GM19324 (cell line): Measurements from ENCODE around the gene DCX.
"Not testable (repeated sequence)": the region's sequence is repeated elsewhere in the genome, so short reads cannot be mapped to it uniquely, and the experiment has no call there.

Source experiments
- ATAC-seq: cut with Tn5 transposase; IDR thresholded peaks from one replicate; pipeline ENCODE4 v1.9.1; 2021; ENCODE audit warnings: mild to moderate bottlenecking, moderate library complexity; ENCODE audit not compliant: unreplicated experiment, low FRiP score

DCX gene

DNA sequence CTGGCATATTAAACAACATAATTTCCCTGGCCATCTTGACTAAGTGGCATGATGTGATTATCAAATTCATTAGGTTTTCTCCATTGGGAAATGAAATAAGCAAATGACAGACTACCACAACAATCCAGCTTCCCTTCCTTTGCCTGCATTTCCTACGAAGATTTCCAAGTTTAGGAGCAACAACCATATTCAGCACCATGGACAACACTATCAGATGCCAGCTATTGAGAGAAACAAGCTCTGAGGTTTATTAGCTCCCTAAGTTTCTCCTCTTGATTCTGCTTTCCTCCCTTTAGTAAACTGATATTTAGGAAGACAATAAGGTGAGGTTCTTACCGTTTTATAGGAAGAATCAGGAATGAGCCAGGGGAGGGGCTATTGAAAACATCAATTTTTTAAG is 36.2 kb downstream of the DCX start:
- no peak for ATAC-seq

DNA sequence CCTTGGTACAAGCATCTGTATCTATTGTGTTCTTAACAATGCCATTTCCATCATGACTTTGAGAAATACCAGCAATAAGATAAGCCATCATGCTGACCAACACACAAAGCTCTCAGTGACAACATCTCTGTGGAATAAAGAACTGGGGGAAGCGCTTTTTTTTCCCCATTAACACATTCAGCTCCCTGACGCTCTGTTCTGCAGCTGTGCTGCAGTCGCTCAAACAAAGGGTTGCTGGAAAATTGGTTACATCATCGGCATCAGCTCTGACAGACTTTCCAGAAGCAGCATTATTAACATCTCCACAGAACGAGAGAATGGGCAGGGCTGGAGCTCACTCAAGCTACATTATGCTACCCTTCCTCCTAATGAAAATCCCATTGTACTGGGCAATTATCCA is 39.9 kb downstream of the DCX start:
- no peak for ATAC-seq

DNA sequence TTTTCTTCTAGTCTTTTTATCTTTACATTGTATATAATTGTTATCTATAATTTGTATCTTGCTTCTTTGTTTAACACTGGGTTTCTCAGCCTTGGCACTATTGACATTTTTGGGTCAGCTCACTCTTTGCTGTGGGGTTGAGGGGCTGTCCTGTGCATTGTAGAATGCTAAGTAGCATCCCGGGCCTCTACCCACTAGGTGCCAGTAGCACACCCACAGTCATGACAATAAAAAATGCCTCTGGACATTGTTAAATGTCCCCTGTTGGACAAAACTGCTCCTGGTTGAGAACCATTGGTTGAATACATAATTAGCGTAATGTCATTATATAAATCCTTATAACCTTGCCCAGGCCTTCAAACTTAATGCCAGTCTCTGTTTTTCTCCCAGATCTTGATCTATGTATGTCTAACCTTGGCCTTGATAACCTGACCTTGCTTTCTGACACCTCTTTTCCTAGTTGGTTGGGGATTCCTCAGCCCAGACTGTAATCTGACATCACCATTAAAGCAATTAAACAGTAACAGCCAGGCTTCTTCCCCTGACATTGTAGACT is 46.1 kb downstream of the DCX start:
- ATAC-seq: no peak

DNA sequence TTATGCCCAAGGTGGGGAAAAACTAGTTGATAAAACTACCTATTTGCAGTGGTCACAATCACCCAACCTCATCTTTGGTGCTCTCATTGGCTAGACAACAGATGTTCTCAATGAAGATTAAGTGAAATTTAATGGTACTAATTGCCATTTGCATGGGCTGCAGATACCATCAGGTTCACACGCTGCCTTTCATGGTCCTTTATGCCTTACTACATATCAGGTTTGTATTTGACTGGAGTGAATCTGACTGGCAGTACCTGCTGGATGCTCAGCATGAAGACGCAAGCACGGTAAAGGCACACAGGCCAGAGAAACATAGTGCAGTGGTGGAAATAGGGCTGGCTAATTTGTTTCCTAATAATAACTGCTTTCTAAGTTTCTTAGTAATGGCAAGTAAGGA is 48.3 kb downstream of the DCX start:
- ATAC-seq: no peak

DNA sequence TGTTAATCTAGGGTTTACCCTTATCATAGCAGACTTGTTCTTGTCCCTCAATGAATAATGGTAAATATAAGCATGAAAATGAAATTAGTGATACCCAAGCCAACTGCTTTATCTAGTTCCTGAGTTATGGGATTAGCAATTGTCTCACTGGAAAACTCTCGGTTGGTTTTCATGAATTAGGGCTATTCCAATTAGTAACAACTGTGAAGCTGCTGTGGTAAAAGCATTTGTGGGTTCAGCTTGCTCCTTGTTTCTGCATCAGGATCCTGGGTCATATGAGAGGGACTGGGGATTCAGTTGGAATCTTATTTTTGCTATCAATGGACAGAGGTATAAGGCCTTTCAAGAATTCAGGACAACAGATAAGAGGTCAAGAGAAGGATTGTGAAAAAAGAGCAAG is 50.2 kb downstream of the DCX start:
- no peak for ATAC-seq

DNA sequence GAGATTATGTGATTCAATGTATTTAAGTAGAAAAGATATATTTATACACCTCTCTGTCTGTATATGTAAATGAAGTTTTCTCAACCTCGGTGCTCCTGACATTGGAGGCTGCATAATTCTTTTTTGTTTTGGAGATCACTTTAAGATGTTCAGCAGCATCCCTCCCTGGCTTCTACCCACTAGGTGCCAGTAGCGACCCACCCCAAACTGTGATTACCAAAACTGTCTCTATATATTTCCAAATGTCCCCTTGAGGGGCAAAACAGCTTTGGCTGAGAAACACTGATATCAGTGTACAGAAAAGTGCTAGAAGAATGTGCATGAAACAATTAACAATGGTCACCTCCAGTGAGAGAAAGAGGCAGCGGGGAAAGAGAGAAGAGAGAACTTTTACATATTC is 51.2 kb downstream of the DCX start:
- ATAC-seq: no peak

DNA sequence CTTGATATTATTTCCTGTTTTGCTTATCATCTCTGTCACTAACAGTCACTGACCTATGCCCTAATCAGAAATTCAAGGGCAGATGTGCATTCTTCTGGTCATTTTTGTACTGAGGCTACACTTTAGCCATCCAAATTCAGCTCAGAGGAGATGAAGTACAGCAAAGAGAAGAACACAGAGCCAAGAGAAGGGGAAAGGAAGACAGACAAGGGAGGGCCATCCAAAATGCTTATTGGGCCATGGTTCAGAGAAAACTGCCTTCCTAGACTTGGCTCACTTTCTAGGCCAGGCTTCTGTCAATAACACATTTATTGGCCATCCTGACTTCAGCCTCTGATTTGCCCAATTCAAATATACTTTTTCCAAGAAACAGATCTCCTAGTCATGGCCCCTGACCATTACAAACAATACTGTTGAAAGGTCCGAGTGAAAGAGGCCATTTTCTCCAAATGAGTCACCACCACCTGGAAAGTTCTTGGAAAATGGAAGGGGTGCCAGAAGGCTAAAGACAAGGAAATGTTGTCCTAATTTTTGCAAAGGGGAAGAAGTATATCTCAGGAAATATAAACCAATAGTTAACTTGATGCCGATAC is 56.4 kb downstream of the DCX start:
- no peak for ATAC-seq

DNA sequence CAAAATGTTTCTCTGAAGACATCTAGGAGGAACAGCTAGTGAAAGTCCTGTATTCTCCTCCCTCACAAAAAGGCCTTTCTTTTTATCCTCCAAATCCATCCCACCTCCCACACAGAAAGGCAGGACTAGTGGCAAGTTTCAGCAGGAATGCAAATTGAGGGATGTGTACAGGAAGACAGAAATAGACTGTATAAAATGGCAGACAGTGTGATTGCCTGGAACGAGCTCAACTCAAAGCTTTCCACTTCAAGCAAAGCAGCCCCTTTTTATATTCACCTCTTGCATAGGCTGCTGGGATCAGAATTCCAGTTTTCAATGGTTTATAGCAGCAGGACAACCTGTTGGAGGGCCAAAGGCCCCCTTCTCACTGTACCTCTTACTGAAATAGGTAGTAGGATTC is 57.5 kb downstream of the DCX start:
- no peak for ATAC-seq

DNA sequence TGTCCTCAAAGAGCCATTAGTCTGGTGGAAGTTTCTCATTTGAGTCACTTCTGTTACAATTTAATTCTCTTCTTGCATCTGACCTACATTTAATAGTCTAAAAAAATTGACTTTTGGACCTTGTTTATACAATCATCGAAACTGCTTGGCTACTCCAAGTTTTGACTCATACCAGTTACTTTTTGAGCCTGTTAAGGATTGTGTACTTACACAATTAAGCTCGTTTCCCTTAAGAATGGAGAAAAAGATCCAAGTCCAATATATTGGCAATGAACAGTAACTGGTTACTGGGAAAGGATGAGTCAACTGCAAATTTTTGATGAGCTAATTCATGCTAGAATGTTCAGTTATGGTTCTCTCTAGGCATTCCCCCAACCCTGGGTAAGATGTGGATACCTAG is 58.2 kb downstream of the DCX start:
- ATAC-seq: no peak

DNA sequence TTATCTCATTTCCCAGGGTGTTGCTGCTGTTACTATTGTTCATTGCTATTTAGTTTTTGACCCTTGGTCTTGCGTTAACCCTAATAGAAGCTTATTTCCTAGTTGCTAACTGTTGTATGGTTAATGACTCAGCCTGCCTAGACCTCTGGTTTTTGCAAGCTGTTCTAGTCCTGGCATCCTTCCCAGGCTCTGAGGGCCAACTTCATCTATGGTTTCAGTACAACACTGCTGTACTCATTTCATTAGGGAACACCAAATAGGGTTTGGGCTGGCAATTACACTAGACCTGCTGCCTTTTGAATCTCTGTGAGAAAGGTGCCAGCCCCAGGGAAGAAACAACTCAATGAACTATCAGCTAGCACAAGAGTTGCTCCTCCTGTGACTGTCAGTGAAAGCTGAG is 59.6 kb downstream of the DCX start:
- ATAC-seq: no peak

DNA sequence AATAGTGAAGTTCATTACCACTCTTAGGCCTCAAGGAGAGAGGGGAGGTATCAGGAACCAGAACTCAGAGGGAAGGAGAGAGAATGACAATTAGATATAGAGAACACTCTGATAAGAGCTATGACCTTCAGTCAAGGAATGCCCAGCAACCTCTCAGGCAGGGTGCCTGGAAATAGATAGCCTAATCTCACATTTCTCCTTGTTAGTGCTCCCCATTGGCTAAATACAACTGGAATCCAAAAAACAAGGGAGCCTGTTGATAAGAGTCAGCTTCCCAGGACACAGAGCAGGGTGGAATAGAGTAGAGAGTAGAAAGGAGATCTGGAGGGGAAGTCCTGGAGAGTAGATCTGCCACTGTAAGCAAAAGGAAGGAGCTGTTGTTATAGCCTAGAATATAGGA is 62.1 kb downstream of the DCX start:
- no peak for ATAC-seq

DNA sequence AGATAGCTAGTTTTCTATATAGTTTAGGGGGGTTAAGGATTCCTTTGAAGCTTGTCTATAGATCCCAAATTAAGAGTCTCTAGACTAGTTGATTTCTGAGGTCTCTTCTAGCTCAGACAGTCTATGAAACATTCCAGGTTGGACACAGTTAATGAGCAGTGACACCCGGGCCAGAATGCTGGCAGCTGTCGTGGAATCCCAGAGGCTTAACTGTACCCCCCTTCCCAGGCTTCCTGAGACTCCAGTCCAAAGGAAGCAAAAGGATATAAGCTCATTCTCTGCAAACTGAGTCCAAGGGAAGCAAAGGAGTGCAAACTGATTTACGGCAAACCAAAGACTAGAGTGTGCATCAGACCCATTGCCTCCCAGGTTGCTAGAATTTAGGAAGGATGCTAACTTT is 62.9 kb downstream of the DCX start:
- no peak for ATAC-seq

DNA sequence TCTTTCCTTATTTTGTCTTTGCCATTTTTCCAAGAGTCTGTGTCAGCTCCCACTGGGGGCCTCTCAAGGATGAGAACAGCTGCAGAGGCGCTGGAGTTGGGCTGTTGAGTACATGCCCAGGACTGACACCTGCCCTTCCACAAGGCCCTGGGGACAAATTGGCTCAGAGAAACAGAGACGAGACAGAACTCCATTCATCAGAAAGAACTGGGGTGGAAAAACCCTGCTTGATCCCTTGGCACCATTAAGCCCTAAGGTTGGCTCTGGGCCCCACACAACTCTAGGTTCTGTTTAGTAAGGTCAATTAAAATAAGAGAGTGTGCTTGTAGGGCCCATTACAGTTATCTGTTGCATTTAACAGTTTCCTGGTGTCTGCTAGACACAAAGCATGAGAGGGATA is 63.6 kb downstream of the DCX start:
- no peak for ATAC-seq

DNA sequence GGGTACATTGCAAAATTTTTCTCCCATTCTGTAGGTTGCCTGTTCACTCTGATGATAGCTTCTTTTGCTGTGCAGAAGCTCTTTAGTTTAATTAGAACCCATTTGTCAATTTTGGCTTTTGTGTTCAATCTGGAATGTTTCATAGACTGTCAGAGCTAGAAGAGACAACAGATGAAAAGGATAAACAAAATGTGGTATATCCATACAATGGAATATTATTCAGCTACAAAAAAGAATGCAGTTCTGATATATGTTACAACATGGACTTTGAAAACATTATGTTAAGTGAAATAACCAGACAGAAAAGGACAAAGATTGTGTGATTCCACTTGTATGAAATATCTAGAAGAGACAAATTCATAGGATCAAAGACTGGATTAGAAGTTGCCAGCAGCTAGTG is 65.8 kb downstream of the DCX start:
- ATAC-seq: not testable (repeated sequence)

DNA sequence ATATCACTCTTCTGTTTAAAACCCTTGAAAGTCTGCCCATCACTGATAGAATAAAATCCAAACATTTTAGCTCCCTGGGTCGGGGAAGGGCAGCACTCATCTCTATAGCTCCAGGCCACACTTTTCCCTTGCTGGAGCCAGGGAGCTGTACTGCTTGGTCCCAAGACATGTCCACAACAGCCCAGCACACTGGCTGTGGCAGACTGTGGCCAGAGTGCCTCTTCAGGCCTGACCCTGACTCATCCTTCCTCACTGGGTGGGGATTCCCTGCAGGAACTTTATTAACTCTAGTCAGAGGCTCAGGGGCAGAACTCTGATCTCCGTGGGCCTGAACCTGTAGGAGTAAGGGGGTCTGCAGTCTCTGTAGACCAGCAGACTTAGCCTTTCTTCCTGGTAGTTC is 71.9 kb downstream of the DCX start:
- no peak for ATAC-seq

DNA sequence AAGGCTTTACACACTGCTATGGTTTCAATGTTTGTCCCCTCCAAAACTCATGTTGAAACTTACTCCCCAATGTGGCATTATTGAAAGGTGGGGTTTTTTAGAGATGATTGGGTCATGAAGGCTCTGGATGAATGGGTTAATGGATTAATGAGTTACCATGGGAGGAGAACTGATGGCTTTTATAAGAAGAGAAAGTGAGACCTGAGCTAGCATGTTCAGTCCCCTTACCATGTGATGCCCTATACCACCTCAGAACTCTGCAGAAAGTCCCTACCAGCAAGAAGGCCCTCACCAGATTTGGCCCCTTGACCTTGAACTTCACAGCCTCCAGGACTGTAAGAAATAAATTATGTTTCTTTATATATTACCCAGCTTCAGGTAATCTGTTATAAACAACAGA is 72.8 kb downstream of the DCX start:
- ATAC-seq: no peak

DNA sequence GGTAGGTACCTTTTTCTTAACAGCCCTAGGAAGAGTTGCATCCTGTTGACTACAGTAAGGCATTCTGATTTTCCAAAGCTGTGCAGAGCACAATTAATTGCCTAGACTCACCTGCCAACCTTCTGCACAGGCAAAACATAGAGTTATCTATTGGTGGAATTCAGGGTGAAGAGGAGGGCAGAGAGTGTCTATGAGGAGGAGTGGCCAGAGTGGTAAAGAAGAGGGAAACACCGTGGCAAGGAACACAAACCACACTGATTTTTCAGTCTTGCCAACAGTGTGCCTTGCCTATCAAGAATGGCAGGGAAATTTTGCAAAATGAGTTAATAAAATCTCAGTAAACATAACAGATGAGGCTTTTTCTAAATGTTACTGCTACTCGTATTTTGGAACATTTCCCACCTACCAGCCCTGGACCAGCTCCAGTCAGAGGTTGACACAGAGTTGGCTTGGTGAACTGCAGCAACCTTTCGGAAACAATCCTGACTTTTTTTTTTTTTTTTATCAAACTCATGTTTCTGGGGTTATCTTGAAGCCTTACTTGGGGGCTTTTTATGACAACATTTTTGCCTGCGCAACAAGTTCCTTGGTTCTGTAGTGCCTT is 73.8 kb downstream of the DCX start:
- ATAC-seq: no peak

DNA sequence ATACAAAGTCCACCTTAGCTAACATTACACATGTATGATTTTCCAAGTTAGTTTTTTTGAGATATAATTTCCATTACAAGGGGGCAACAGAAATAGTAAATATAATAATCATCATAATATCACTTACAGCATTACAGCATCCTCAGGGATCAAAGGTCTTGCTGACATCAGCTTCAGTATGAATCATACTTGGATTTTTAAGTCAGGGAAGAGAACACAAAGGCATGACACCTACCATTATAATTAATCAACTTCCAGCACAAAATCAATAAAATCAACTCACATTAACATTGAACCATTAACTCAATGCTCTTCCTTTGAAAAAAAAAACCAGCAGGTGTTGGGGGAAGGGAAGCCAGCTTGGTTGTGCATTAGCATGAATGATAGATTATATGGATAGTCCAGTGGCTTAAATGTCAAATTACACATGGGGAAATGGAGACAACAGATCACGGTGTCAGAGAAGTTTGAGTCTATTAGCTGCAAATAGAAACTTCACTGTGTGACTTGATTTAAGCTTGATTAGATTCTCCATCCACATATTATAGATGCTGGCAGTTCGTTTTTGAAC is 74.8 kb downstream of the DCX start:
- no peak for ATAC-seq

DNA sequence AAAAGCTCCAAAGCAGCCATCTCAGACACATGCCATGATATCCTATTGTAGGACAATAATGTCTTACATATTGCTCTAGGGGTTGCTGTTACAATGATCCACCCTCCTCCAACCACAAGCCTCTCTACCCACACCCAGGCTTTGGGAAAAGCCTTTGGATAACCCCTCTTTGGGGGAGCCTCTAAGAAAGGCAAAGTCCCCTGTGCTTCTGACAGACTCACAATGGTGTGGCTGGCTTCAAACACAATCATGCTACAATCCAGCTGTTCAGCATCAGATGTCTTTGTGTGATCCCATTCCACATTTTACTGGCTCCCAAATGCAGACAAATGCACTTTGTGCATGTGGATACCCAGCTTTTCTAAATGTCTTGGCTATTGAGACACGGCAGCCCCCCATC is 75.9 kb downstream of the DCX start:
- ATAC-seq: no peak

DNA sequence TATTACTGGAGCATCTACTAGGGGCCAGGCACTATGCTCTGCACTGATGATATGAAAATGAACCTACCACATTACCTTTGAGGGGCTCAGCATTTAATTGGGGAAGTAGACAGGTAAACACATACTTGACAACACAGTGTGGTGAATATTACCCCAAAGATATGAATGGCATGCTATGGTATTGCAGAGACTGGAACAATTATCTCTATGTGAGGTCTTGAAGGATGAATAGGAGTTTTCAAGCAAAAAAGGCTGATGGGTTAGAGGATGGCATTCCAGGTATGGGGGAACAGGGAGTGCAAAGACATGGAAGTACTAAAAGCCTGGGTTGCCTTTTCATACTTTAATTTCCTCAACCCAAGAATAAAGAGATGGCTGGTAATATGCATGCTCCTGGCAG is 82.6 kb downstream of the DCX start:
- no peak for ATAC-seq

DNA sequence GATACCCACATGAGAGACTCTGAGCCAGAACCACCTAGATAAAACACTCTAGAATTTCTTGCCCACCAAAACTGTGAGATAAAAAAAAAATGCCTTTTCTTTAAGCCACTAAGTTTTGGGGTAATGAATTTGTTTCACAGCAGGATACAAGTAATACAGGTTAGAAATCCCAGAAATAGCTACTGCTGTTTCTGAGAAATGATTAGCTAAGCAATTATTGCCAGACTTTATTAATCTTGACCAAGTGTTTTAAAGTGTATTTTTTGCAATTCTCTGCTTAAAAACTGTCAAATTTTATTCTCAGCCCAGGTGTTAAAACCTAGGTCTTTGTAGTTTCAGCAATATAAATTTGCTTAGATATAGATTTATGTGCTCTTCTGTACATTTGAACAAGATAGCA is 83.1 kb downstream of the DCX start:
- ATAC-seq: no peak

DNA sequence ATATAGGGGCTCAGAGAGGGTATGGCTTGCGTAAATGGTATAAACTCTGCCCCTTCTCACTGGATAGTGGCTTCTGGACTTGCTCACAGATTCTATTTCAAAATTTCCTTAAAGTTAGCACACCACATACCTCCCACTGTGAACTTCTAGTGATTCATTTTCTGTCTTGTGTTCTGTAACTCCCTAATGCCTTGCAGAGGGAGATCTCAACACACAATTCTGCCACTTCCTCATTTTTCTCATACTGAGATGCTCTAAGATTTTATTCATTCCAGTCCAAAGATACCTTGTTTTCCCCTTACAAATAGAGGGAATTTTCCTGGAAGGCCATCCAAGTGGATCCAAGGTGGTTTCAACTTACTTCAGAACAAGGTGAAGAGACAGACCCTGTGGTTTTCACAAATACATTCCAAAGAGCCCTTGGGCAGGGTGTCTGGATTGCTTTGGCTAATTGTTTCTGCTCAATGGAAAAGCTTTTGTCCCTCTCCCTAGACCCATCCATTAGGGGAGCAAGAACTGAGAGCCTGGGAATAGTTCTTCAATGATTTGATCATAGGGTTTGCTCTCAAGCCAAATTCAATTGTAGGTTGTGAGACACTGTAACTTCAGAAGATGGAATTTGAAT is 89.6 kb downstream of the DCX start:
- ATAC-seq: no peak
